Natural killer cell (primary cell): ENCODE data around the gene PIP5K1B. TPM values are rescaled to one million over a fixed set of nuclear protein-coding genes. Genes with fewer than 3 reads are reported as not detected.

Experiments
- ATAC-seq, 3 donors: fragments of 150-1000 bp in 2 of 3; fragments of 200-7000 bp in 1 of 3; cut with Tn5 transposase; 1 replicate in 1 of 3; 2 replicates in 2 of 3; pipeline ENCODE4 v1.10.0; 2021; ENCODE audit warnings: mild to moderate bottlenecking in 2 of 3, moderate library complexity in 2 of 3
- DNase-seq, 2 donors: peaks; one replicate each; pipeline versions ENCODE4 v3.0.0 to v3.0.0-alpha.2; 2013 to 2021; ENCODE audit warnings: mixed read lengths in 1 of 2
- H3K27ac ChIP-seq: one replicate; pipeline ENCODE4 v1.5.1; 2013; ENCODE audit warnings: mild to moderate bottlenecking, low read length
- H3K27me3 ChIP-seq: one replicate; pipeline ENCODE4 v1.6.1; 2013; ENCODE audit warnings: low read length; ENCODE audit not compliant: control insufficient read depth, insufficient read depth
- H3K36me3 ChIP-seq: one replicate; pipeline ENCODE4 v1.6.1; 2013; ENCODE audit warnings: low read length; ENCODE audit not compliant: control insufficient read depth, insufficient read depth
- H3K4me1 ChIP-seq: one replicate; pipeline ENCODE4 v1.6.1; 2013; ENCODE audit warnings: low read length; ENCODE audit not compliant: control insufficient read depth, insufficient read depth
- H3K4me3 ChIP-seq: one replicate; pipeline ENCODE4 v1.5.1; 2013; ENCODE audit warnings: low read length
- H3K9me3 ChIP-seq: one replicate; pipeline ENCODE4 v1.6.1; 2013; ENCODE audit warnings: low read length; ENCODE audit not compliant: control insufficient read depth, insufficient read depth
- H3K27ac Mint-ChIP-seq, 2 donors: one replicate each; pipeline ENCODE4 v1.8.0; 2022; ENCODE audit warnings: mild to moderate bottlenecking in 2 of 2, mixed read lengths in 2 of 2, moderate library complexity in 1 of 2
- H3K27me3 Mint-ChIP-seq, 2 donors: one replicate each; pipeline ENCODE4 v1.8.0; 2022; ENCODE audit warnings: low read depth in 2 of 2, mixed read lengths in 2 of 2
- H3K36me3 Mint-ChIP-seq: one replicate; pipeline ENCODE4 v1.8.0; 2022; ENCODE audit warnings: mixed read lengths
- H3K4me1 Mint-ChIP-seq, 2 donors: one replicate each; pipeline ENCODE4 v1.8.0; 2022; ENCODE audit warnings: mixed read lengths in 2 of 2
- H3K4me3 Mint-ChIP-seq: one replicate; pipeline ENCODE4 v1.8.0; 2022; ENCODE audit warnings: mild to moderate bottlenecking, moderate library complexity, mixed read lengths
- H3K9me3 Mint-ChIP-seq, 2 donors: one replicate each; pipeline ENCODE4 v1.8.0; 2022; ENCODE audit warnings: mixed read lengths in 2 of 2
- CTCF ChIP-seq: fragments of 200-600 bp; IDR thresholded peaks from one replicate; pipeline ENCODE4 v1.8.0; 2022; ENCODE audit warnings: antibody characterized with exemption
- WGBS: methylation state at CpG from one replicate; pipeline ENCODE4 v1.1.7; 2013; ENCODE audit warnings: missing lambda C conversion rate; ENCODE audit not compliant: insufficient coverage; 5-methylcytosine and 5-hydroxymethylcytosine counted together
- intact Hi-C: fragments of 100-400 bp; cut with micrococcal nuclease; formaldehyde crosslinking; loops from one replicate; pipeline ENCODE4 v1.14.2; 2022
- total RNA-seq, 4 donors: library from RNA; stranded (reverse); fragments of 120-200 nt in 1 of 4; gene quantifications; one replicate each; pipeline versions ENCODE4 v1.2.3 to v1.2.4, GENCODE V29; 2013 to 2022

The PIP5K1B gene
- total RNA-seq, 3 donors from 2014 or later (not counting 1 experiment from before 2014, with no cell fraction given) = 0.73 to 3.4 (median 1.3) TPM

- no peaks in the 10 kb centered on the region for H3K36me3 ChIP-seq
- Mint-ChIP-seq H3K27me3 (peaks cover 47 to 69% of the 10 kb centered on the region in 2 donors), H3K4me1 (peaks cover 4 to 18% of the 10 kb centered on the region in 2 donors), H3K4me3 (no peak overlapping the region), H3K36me3 (no peaks in the 10 kb centered on the region), H3K27ac (no peak overlapping the region), H3K9me3 (no peaks in the 10 kb centered on the region)
- TF ChIP-seq CTCF = no peak
- 93% methylated on average over 3 of the region's 3 CpGs for WGBS
- DNase-seq (no peak), ATAC-seq (no peak)
- no peak overlapping the region for H3K27ac ChIP-seq
- H3K4me3 ChIP-seq = no peak overlapping the region
- peaks cover 6% of the 10 kb centered on the region for H3K27me3 ChIP-seq
- intact Hi-C loops = no loop called here
- peaks cover 13% of the 10 kb centered on the region for H3K4me1 ChIP-seq
- H3K9me3 ChIP-seq = no peaks in the 10 kb centered on the region
Measured at GRCh38 chr9:68702493-68702892, 2.5 kb upstream of the PIP5K1B start.

DNA sequence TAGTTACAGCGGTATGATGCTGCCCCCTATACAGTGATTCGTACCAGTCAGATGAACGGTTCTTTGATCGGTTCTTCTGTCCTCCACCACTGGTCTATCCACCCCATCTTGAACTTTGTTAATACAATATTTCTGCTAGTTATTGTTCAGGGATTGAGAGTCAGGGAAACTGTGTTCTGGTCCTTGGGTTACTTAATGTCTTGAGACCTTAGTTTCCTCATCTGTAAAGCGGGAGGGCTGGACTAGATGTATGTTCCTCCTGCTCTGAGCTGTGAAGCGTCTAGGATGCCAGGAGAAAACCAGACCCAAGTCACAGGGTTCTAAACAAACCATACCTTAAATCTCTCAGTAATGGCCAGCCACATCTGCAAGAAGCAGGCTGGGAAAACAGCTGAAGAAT, 1.4 kb upstream of the PIP5K1B start:
- Histone ChIP-seq H3K4me3 (no peak overlapping the region), H3K27me3 (peaks cover 6% of the 10 kb centered on the region), H3K9me3 (no peaks in the 10 kb centered on the region), H3K4me1 (peaks cover 13% of the 10 kb centered on the region), H3K36me3 (no peaks in the 10 kb centered on the region), H3K27ac (no peak overlapping the region)
- DNase-seq = no peak
- Mint-ChIP-seq H3K27me3 (peaks cover 51 to 75% of the 10 kb centered on the region in 2 donors), H3K9me3 (no peaks in the 10 kb centered on the region), H3K27ac (no peak overlapping the region), H3K36me3 (no peaks in the 10 kb centered on the region), H3K4me3 (peak overlapping the region; percentile 51), H3K4me1 (peaks cover 4 to 18% of the 10 kb centered on the region in 2 donors)
- WGBS = 82% methylated on average over 6 of the region's 6 CpGs
- intact Hi-C loops = no loop called here
- no peak for ATAC-seq
- TF ChIP-seq CTCF = no peak

GRCh38 chr9:68704498-68704813, 584 bp upstream of the PIP5K1B start:
- TF ChIP-seq CTCF = no peak
- no peak for ATAC-seq
- H3K4me1 Mint-ChIP-seq = peaks cover 4 to 18% of the 10 kb centered on the region in 2 donors
- H3K36me3 ChIP-seq = no peaks in the 10 kb centered on the region
- WGBS = 4% methylated on average over 11 of the region's 11 CpGs
- peaks cover 54 to 69% of the 10 kb centered on the region in 2 donors for H3K27me3 Mint-ChIP-seq
- H3K9me3 ChIP-seq = no peaks in the 10 kb centered on the region
- no peak overlapping the region for H3K27ac ChIP-seq
- peaks cover 17% of the 10 kb centered on the region for H3K4me1 ChIP-seq
- peaks cover 6% of the 10 kb centered on the region for H3K27me3 ChIP-seq
- H3K9me3 Mint-ChIP-seq = no peaks in the 10 kb centered on the region
- no peak for DNase-seq
- H3K27ac Mint-ChIP-seq = no peak overlapping the region
- H3K36me3 Mint-ChIP-seq = no peaks in the 10 kb centered on the region
- intact Hi-C loops = no loop called here
- H3K4me3 Mint-ChIP-seq = peak overlapping the region; percentile 51
- peak overlapping the region; percentile 11 for H3K4me3 ChIP-seq
